LoVo (cell line): ENCODE measurements around the gene ZNF740.

Experiments
- DNase-seq: peaks from one replicate; pipeline ENCODE4 v3.0.0-alpha.2; 2016; ENCODE audit warnings: low spot score

The ZNF740 gene

GRCh38 chr12:53214221-53214620, 33.7 kb downstream of the ZNF740 start:
- DNase-seq = no peak

DNA sequence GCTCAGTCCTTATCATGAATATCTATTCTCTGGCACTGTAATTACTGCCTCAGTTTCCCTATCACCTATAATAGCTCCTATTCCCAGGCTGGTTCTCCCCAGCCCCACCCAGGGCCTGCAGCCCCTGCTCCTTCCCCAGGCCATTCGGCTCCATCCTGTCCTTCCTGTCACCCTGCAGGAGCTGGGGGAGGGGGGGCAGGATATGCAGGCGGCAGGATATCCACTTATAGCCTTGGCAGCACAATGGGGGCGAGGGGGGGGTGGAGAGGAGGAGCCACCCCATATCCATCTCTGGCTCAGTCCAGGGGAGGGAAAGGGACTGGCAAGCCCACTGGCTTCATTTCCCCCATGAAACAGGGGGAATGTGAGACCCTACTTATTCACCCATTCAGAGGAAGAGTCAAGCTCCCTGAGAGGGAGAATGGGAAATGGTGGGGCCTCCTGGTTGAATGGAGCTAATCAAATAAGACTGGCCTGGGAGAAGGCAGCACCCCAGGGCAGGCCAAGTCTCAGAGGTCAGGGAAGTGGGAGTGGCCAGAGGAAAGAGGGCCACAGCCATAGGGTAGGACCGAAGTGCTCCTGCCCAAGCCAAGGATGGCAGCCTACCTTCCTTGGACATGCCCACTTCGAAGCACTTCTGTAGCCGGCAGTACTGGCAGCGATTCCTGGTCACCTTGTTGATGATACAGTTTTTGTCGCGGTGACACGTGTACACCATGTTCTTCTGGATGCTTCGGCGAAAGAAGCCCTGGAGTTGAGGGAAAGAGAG, 34.3 kb downstream of the ZNF740 start:
- DNase-seq = no peak

GRCh38 chr12:53215497-53215896, 35.0 kb downstream of the ZNF740 start:
- DNase-seq = no peak

DNA sequence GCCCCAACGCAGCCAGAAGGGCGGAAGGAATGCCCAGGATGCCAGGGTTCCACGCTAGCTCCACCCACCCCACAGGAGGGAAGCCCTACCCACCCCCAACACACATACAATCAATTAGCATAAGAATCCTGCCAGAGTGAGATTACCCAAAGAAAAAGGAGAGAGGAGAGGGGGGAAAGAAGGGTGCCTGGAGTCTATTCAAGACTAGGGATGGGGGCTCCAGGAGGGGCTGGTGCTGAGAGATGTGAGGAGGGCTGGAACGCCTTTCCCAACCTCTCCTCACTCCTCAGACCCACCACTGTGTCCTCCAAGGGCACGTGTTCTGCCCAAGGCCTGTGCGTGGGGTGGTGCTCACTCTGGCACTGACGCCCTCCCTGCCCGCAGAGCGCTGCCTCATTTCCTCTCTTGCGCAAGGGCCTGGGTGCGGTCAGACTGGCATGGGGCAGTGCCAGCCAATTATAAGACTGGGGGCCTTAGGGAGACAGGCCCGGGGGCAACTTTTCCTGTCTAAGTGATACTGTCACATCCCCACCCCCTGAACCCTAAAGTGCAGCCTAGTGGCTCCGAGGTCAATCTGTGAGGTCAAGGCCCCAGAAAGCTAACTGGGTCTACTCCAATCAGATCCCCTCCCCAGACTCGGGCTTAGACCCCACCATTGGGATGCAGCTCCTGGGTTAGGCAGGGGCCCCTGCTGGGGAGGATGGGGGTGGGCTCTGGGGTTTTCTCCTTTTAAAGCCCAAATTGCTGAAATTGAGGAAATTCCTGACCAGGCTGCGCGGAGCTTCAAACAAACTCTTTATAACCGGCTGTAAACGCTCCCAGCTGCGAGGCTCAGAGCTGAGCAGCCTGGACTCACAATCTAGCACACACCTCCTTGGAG, 36.8 kb downstream of the ZNF740 start:
- DNase-seq = no peak

DNA sequence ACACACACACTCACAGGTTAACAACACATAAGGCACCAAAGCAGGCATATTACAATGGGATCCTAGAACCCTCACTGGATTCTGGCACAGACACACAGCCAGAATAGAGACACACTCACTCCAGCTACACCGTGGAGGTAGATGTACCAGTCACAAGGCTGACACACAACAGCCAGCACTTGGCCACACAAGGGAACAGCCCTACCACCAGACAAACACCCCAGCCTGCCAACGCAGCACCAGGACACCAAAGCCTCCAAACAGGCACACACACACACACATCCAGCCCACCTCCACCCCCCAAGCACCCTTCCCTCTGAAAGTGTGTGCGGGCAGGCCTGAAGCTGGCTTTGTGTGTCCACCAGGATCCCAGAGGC, 37.4 kb downstream of the ZNF740 start:
- DNase-seq = no peak

GRCh38 chr12:53218551-53219291, 38.2 kb downstream of the ZNF740 start:
- DNase-seq = no peak

DNA sequence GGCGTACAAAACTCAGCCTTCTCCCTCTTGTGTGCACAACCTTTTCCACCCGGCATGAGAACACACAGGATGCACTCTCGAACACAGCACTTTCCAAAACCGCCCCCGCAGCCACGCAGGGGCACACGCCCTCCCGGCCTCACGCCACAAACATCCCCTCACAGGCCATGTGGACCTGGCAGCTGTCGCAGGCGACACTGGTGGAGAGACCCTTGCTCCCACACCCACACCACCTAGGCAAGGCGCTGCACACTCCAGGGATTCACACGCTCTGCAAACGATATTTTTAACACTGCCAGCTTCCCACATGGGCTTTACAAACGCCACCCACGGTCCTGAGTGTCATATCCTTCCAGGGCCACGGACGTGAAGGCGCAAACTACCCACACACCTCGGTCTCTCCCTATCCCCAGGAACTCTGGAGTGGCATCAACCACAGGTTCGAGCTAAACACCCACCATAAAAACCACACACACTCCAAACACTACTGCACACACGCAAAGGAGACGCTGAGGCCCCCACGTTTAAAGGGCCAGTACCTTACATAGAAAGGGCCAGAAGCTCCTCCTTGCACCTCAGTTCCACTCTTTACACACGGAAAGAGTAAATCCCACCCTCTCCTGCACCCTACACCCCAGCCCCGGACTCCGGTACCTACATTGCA, 38.9 kb downstream of the ZNF740 start:
- DNase-seq = no peak

DNA sequence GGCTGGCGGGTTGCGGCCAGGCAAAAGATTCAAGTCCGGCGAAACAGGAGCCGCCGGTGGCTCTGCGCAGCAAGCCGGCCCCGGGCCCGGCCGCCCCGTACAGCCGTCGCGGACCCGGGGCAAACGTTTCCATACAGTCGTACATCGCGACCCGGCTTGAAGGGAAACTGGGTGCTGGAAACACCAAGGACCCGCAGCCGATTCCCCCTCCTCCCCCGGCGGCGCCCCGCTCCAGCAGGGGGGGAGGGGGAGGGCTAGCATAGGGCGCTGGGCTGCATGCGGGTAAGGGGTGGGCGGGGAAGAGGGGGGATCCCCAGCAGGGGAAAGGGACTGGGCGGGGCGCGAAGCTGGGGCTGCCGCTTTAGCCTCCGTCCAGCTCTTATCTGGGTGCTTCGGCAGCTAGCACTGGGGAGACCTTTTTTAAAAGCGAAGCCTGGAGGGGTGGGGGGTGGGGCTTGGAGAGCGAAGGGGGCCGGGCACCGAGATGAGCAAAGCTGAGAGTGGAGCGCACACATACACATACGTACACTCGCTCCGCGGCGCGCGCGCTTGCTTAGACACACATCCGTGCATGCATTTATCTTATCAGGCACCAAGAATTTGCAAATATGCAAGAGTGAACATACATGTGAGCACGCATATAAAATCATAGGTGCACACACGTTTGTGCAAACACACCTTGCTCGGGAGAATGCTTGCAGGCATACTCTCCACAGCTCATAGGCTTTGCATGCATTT, 39.6 kb downstream of the ZNF740 start:
- DNase-seq = no peak

DNA sequence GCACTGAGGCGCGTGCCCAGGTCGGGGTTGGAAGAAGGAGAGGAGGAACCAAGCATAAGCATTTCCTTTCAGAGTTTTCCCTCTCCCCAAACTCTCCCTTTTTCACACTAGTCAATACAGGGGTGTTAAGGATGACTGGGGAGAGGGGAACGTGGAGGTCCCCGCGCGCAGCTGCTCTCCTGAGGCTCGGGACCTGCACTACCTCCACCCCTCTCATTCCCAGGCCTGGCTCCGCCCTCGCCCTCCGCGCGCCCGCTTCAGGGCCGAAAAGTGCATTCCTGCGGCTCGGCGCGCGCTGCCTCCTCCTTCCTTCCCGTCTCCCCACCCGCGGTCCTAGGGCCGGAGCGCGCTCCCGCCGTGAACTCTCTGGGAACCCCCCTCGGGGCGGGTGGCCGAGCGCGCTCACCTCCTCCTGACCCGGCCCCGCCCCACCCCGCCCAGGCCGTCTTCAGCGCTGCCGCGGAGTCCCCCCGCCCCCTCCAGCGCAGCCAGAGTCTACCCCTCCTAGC, 40.2 kb downstream of the ZNF740 start:
- peak; percentile 99 for DNase-seq

- DNase-seq = peak; percentile 74
Observed at GRCh38 chr12:53221203-53222080, 40.9 kb downstream of the ZNF740 start.

DNA sequence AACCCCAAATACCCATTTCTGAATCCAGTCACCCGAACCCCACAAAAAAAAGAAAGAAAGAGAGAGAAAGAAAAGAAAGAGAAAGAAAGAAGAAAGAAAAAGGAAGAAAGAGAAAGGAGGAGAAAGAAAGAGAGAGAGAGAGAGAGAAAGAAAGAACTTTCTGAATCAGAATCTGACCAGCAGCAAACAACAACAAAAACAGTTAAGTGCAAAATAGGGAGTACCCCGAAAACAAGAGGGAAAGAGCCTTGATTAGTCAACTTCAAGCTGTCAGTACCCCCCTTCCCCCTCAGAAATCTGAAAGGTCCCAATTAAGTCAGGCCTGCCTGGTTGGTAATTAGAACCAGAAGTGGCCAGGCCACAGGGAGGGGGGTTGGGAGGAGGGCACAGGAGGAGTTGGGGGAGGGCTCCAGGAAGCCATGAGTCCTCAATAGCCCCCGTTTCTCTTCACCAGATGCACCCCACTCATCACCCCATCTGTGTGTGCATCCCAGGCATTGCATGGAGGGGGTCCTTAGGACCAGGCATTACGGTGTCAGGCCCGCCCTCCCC, 41.7 kb downstream of the ZNF740 start:
- no peak for DNase-seq

- DNase-seq = no peak
Observed at GRCh38 chr12:53222806-53223261, 42.3 kb downstream of the ZNF740 start.

DNA sequence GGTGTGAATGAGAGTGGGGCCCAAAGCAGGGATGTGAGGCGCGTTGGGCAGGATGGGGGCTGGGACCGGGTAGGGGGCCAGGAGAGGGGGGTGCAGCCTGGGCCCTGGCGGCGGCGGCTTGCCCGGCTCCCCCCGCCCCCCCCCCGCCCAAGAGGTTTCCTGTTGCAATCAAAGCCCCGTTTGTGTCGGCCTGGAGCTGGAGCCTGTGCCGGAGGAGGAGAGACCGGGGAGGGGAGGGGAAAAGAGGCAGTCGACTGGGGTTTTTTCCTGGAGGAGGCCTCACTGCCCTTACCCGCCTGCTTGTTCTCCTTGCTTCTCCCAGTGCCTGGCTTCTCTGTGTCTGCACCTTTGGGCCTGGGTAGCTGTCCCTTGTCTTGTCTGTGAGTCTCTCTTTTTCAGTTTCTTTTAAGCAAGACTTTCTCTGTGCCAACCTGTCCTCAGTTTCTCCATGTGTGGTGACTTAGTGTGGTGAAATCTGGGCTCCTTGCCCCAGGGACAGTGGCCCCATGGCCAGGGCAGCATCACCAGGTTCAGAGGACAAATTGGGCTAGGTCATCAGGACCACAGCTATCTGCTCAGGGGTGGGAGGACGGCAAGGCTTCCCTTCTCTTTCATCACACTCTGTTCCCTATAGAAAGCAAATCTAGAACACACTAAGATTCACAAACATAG, 43.0 kb downstream of the ZNF740 start:
- DNase-seq = no peak

GRCh38 chr12:53224061-53224896, 43.8 kb downstream of the ZNF740 start:
- no peak for DNase-seq

GRCh38 chr12:53224897-53225634, 44.5 kb downstream of the ZNF740 start:
- no peak for DNase-seq

DNA sequence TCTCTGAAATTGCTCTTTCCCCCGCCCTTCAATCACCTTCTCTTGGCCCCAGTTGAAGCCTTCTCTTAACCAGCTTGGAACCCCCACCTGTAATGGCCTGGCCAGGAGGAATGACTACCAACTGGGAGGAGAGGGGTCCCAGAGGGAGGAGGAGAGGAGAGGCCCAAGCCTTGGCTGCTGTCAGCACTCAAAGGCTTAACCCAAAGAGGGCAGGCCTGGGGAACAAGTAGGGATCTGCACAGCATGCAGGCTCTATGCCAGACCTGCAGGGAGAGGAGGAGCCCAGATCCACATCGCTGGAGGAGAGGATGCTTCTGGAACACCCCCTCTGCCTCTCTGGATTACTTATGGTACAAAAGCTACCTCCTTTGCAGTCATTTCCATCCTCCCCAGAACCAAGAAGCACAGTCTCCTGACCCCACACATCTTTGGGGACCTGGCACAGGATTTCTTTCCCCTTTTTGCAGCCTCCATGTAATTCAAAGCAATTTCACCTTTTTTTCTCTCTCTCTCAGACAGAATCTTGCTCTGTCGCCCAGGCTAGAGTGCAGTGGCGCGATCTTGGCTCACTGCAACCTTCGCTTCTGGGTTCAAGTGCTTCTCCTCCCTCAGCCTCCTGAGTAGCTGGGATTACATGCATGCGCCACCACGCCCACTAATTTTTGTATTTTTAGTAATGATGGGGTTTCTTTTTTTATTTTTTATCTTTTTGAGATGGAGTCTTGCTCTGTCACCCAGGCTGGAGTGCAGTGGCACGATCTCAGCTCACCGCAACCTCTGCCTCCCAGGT, 45.3 kb downstream of the ZNF740 start:
- no peak for DNase-seq

DNA sequence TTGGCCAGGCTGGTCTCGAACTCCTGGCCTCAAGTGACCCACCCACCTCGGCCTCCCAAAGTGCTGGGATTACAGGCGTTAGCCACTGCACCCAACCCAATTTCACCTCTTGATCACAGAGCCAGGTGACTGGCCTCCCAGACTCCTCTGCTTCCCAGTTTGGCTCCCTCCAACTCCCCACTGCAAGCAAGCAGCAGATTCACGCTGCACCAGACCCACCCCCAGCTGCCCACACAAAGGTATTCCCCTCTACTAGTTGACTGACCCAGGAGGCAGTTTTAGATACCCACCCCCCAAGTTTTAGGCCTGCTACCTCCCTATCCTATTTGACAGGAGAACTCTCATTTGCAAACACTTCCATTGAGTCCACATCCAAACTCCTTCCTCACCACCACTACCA, 46.3 kb downstream of the ZNF740 start:
- no peak for DNase-seq
